ENCODE results near the gene AURKA.

Gene AURKA

DNA sequence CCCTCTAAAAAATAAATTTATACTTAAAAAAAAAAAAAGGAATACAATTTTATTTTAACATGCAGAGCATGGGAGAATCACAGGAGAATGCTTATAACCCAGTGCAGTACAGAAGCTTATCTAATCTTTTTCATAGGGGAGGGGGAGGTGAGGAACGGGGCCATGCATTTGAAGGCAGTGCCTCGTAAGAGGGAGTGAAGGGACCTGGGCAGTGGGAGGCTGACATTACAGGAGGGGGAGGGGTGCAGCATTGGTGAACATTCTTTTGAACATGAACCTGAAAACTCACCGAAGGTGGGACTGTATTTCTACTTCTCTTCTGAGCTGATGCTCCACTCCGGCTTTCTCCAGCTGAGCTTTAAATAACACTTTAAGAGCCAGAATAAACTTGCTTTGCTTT lies 9.3 kb downstream of the AURKA start:
- Histone ChIP-seq H3K36me3 (peaks cover 98% of the 10 kb centered on the region), H4K20me1 (peaks cover 56% of the 10 kb centered on the region), H3K9ac (no peak overlapping the region), H3K27ac (no peak overlapping the region), H3K27me3 (no peaks in the 10 kb centered on the region), H3K9me3 (no peaks in the 10 kb centered on the region), H3K4me3 (no peak overlapping the region), H3K4me1 (no peaks in the 10 kb centered on the region), H3K4me2 (no peak overlapping the region)
- TF ChIP-seq Cebpa-rat (IDR thresholded peaks at IDR 0.05) = no peak

DNA sequence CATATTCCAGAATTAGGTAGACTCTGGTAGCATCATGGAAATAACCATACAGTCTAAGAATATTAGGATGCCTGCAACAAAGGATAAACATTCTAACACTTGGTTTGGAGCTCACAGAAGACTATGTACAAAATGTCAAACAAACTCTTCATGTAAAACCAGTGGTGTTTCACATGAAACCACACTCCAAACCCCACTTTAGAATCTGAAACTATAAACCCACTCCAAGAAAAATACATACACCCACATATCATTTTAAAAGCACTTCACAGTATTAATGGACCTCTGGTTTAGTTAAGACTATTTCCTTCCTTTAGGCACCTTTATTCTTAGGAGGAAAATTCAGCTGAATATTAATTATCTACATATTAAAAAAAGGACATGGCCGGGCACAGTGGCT lies 10.5 kb downstream of the AURKA start:
- Histone ChIP-seq H3K9ac (no peak overlapping the region), H3K36me3 (peaks cover 98% of the 10 kb centered on the region), H3K4me2 (no peak overlapping the region), H3K27me3 (no peaks in the 10 kb centered on the region), H3K27ac (no peak overlapping the region), H3K4me3 (no peak overlapping the region), H4K20me1 (peaks cover 58% of the 10 kb centered on the region), H3K9me3 (no peaks in the 10 kb centered on the region), H3K4me1 (no peaks in the 10 kb centered on the region)
- TF ChIP-seq Cebpa-rat (IDR thresholded peaks at IDR 0.05) = no peak

DNA sequence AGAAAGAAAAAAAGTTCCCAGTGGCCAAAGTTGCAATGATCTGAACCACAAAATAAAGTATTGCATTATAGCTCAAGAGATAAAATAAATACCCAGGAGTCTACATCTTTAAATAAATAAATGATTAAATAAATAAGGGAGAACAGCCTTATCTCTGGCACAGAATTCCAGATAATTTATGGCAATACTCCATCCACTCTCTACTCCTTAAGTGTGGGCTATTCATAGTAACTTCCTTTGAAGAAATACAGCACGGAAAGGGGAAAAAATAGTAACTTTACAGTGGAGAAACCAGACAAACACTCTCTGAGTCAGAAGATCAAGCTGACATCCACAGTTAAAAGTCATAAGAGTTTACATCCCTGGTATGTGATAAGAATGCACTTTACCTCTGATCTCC lies 11.6 kb downstream of the AURKA start:
- H3K27me3 ChIP-seq = no peaks in the 10 kb centered on the region
- TF ChIP-seq Cebpa-rat (IDR thresholded peaks at IDR 0.05) = no peak
- H3K9me3 ChIP-seq = no peaks in the 10 kb centered on the region
- peaks cover 56% of the 10 kb centered on the region for H4K20me1 ChIP-seq
- no peak overlapping the region for H3K4me2 ChIP-seq
- no peak overlapping the region for H3K27ac ChIP-seq
- H3K4me3 ChIP-seq = no peak overlapping the region
- H3K36me3 ChIP-seq = peaks cover 98% of the 10 kb centered on the region
- no peak overlapping the region for H3K9ac ChIP-seq
- no peaks in the 10 kb centered on the region for H3K4me1 ChIP-seq

DNA sequence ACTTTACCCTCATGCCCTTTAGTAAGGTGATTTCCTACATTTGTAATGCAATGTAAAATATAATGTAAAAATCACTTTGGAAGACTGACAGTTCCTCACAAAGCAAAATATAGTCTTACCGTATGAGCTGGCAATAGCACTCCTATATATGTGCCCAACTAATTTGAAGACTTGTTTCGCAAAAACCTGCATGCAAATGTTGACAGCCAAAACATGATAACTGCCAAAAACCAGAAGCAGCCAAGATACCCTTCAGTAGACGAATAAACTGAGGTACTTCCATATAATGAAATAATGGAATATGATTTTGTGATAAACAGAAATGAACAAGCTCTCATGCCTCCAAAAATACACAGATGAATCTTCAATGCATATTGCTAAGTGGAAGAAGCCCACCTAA lies 13.6 kb downstream of the AURKA start:
- Histone ChIP-seq H3K4me2 (no peak overlapping the region), H3K4me1 (no peaks in the 10 kb centered on the region), H3K9me3 (no peaks in the 10 kb centered on the region), H4K20me1 (peaks cover 46% of the 10 kb centered on the region), H3K27ac (no peak overlapping the region), H3K4me3 (no peak overlapping the region), H3K27me3 (no peaks in the 10 kb centered on the region), H3K9ac (no peak overlapping the region), H3K36me3 (peaks cover 99% of the 10 kb centered on the region)
- no peak for TF ChIP-seq Cebpa-rat (IDR thresholded peaks at IDR 0.05)

DNA sequence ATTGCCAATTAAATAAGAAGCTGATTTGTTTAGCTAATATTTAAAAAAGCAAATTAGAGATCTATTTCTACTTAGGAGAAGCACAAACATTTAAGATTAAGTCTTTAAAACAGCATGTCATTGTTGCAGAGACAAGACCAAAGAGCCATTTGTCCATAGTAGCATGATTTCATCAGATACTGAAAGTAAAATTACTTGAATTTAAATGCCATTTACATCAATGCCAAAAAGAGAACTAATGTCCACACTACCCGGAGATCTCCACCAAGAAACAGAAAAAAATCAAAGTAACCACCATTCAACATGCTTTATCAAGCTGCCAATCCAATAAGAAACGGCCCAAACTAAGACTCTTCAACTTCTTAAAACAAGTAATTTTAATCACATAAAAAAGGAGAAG lies 15.7 kb downstream of the AURKA start:
- H3K4me3 ChIP-seq = no peak overlapping the region
- TF ChIP-seq Cebpa-rat (IDR thresholded peaks at IDR 0.05) = no peak
- H3K27ac ChIP-seq = no peak overlapping the region
- H3K27me3 ChIP-seq = no peaks in the 10 kb centered on the region
- H4K20me1 ChIP-seq = peaks cover 26% of the 10 kb centered on the region; the same call in 1 of the 2 replicates
- no peak overlapping the region for H3K9ac ChIP-seq
- no peaks in the 10 kb centered on the region for H3K4me1 ChIP-seq
- H3K9me3 ChIP-seq = no peaks in the 10 kb centered on the region
- peaks cover 99% of the 10 kb centered on the region for H3K36me3 ChIP-seq
- H3K4me2 ChIP-seq = no peak overlapping the region

DNA sequence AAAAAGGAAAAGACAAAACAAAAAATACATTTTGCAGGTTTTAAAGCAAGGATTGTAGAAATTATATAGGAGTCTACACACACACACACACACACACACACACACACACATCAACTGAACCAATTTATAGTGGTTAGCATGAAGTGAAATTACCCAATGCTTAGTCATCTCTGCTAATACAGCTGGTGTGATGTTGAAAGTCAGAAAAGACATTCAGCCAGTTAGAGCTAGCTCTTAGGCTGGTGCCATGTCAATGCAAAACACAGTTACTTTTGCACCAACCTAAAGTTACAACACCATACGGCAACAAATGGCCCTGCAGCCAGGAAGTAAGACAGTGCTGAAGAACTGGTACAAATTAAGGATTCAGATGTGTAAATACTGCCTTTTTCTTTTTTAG lies 18.1 kb downstream of the AURKA start:
- no peak overlapping the region for H3K4me3 ChIP-seq
- H3K27ac ChIP-seq = no peak overlapping the region
- H3K4me2 ChIP-seq = no peak overlapping the region
- no peaks in the 10 kb centered on the region for H3K4me1 ChIP-seq
- no peak for TF ChIP-seq Cebpa-rat (IDR thresholded peaks at IDR 0.05)
- H3K9me3 ChIP-seq = no peaks in the 10 kb centered on the region
- peaks cover 26% of the 10 kb centered on the region; the same call in 1 of the 2 replicates for H4K20me1 ChIP-seq
- H3K36me3 ChIP-seq = peaks cover 99% of the 10 kb centered on the region
- no peak overlapping the region for H3K9ac ChIP-seq
- no peaks in the 10 kb centered on the region for H3K27me3 ChIP-seq

DNA sequence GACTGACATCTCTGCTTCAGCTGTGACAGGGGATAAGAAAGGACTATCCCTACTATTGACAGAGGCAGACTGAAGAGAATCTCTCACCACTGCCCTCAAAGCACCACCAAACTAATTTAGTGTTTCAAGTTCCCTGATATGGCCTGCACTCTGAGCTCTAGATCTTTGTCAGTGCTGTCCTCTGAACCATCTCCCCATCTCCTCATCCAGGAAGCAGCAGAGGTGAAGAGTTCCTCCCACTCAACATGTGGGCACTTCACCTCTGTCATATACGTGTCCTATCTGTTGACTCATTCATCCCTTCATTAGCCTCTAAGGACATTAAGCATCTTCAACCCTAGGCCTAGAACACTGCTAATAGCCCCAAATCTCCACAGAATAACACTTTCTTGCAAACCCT lies 19.2 kb downstream of the AURKA start:
- TF ChIP-seq Cebpa-rat (IDR thresholded peaks at IDR 0.05) = no peak
- Histone ChIP-seq H3K4me3 (no peak overlapping the region), H3K9me3 (no peaks in the 10 kb centered on the region), H3K9ac (no peak overlapping the region), H4K20me1 (peaks cover 19% of the 10 kb centered on the region; the same call in 1 of the 2 replicates), H3K4me1 (no peaks in the 10 kb centered on the region), H3K27me3 (no peaks in the 10 kb centered on the region), H3K4me2 (no peak overlapping the region), H3K27ac (no peak overlapping the region), H3K36me3 (peaks cover 99% of the 10 kb centered on the region)

DNA sequence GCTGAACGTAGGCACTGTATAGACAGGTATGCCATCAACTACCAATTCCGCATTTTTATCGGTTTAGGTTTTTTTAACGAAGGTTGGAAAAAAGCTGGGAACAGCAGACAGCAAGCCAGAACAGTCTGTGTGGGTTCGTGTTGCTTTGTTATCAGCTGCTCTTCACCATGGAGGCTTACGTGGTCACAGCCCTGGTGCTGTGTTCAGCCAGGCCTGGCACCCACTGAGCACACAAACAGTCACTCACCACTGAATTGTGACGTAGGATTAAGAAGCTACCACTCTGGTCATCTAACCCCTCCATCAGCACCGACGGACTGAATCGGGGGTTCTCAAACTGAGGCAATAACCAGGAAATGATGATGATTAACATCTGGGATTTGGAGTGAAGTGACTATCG lies 20.0 kb downstream of the AURKA start:
- Histone ChIP-seq H4K20me1 (peaks cover 16% of the 10 kb centered on the region; the same call in 1 of the 2 replicates), H3K27me3 (no peaks in the 10 kb centered on the region), H3K36me3 (peaks cover 100% of the 10 kb centered on the region), H3K27ac (no peak overlapping the region), H3K4me3 (no peak overlapping the region), H3K9me3 (no peaks in the 10 kb centered on the region), H3K4me2 (no peak overlapping the region), H3K9ac (no peak overlapping the region), H3K4me1 (no peaks in the 10 kb centered on the region)
- TF ChIP-seq Cebpa-rat (IDR thresholded peaks at IDR 0.05) = no peak

DNA sequence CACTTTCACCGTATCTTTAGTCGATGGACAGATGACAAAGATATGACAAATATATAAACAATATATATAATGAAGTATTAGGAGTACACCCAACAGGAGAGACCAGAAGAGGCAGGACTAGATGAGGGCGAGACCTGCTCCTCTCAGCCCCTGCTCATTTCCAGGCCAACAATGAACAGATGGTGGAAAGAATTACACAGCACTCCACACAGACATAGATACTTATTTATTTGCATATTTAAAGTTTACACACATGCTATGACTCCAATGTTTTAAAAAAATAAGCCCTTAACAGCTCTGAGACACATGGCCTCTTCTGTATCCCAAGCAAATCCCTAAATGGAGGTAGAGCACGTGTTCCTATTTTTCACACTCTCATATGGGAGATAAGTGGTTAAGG lies 22.8 kb downstream of the AURKA start:
- Histone ChIP-seq H3K9ac (no peak overlapping the region), H3K4me2 (no peak overlapping the region), H3K36me3 (peaks cover 86% of the 10 kb centered on the region), H4K20me1 (no peaks in the 10 kb centered on the region), H3K9me3 (no peaks in the 10 kb centered on the region), H3K4me1 (no peaks in the 10 kb centered on the region), H3K4me3 (no peak overlapping the region), H3K27me3 (no peaks in the 10 kb centered on the region), H3K27ac (no peak overlapping the region)
- TF ChIP-seq Cebpa-rat (IDR thresholded peaks at IDR 0.05) = no peak

DNA sequence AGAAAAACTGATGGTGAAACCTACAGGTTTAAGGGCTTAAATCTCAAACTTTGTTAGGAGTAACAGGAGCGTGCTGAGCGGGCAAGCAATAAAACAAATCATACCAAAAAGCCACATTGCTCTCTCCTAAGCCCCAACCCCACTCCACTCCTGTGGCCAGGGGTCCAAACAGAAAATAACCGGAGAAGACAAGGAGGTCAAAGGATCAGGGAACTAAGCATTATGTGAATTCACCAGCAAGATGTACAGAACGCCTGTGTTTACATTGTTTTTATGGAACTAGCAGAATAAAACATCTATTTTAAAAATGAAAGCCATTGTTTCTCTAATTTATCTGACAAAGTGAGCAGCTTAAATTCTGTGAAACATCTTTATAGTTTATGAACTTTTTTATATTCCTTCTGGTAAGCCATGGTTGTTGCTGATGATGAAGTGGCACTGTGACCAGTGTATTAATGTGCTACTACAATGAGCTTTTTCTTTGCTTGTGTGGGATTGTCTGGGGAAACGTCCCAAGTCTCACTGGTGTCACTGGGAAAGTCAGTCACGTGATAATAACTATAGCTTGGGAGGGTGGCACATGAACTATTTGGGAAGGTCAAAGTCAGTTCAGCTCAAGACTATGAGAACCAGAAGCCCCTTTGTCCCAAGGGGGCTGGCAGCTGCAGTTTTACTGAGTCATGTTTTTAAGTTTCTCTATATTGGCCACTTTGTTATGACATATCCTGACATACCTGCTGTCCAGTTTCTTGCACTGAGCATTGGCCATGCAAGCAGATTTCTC lies 23.5 kb downstream of the AURKA start:
- H3K9me3 ChIP-seq = no peaks in the 10 kb centered on the region
- peaks cover 80% of the 10 kb centered on the region for H3K36me3 ChIP-seq
- H3K27me3 ChIP-seq = no peaks in the 10 kb centered on the region
- no peak for TF ChIP-seq Cebpa-rat (IDR thresholded peaks at IDR 0.05)
- H3K4me3 ChIP-seq = no peak overlapping the region
- no peak overlapping the region for H3K27ac ChIP-seq
- H4K20me1 ChIP-seq = no peaks in the 10 kb centered on the region
- no peak overlapping the region for H3K9ac ChIP-seq
- H3K4me2 ChIP-seq = no peak overlapping the region
- no peaks in the 10 kb centered on the region for H3K4me1 ChIP-seq

Measured in BLaER1 (cell line).